CD14-positive monocyte (primary cell): ENCODE results near the gene BCL2. TPM values are rescaled to one million over a fixed set of nuclear protein-coding genes. Genes with fewer than 3 reads are reported as not detected.
"Not testable (repeated sequence)": the region's sequence is repeated elsewhere in the genome, so short reads cannot be mapped to it uniquely, and the experiment has no call there.

Source experiments
- DNase-seq, 3 donors: peaks; one replicate each; pipeline ENCODE4 v3.0.0-alpha.2; 2011 to 2022
- H2AFZ ChIP-seq: 2 replicates; pipeline ENCODE4 v1.6.0; 2012; ENCODE audit warnings: mild to moderate bottlenecking, low read depth, low read length, inconsistent platforms; ENCODE audit not compliant: insufficient read depth, poor library complexity, severe bottlenecking
- H3K27ac ChIP-seq, 2 donors: 1 replicate in 1 of 2; 2 replicates in 1 of 2; pipeline ENCODE4 v1.5.1; 2012 to 2013; ENCODE audit warnings: low read length in 2 of 2, control low read depth in 1 of 2, inconsistent platforms in 1 of 2, low read depth in 1 of 2, mild to moderate bottlenecking in 1 of 2
- H3K27me3 ChIP-seq, 2 donors: one replicate each; pipeline versions ENCODE4 v1.6.0 to v1.6.1; 2011 to 2013; ENCODE audit warnings: low read length in 2 of 2; ENCODE audit not compliant: control insufficient read depth in 2 of 2, insufficient read depth in 2 of 2
- H3K36me3 ChIP-seq, 2 donors: replicated peaks in 1 of 2; 1 replicate in 1 of 2; 2 replicates in 1 of 2; pipeline versions ENCODE4 v1.5.1 to v1.6.1; 2012 to 2013; ENCODE audit warnings: low read length in 2 of 2, control low read depth in 1 of 2, inconsistent platforms in 1 of 2, mild to moderate bottlenecking in 1 of 2; ENCODE audit not compliant: insufficient read depth in 2 of 2, control insufficient read depth in 1 of 2
- H3K4me1 ChIP-seq, 2 donors: 1 replicate in 1 of 2; 2 replicates in 1 of 2; pipeline versions ENCODE4 v1.5.1 to v1.6.1; 2012 to 2013; ENCODE audit warnings: low read length in 2 of 2, control low read depth in 1 of 2, inconsistent platforms in 1 of 2, mild to moderate bottlenecking in 1 of 2, moderate library complexity in 1 of 2; ENCODE audit not compliant: insufficient read depth in 2 of 2, control insufficient read depth in 1 of 2
- H3K4me2 ChIP-seq: replicated peaks from 2 replicates; pipeline ENCODE3; 2012; ENCODE audit warnings: low read length, moderate library complexity, mild to moderate bottlenecking; ENCODE audit not compliant: poor library complexity, severe bottlenecking; ENCODE audit errors: extremely low read depth
- H3K4me3 ChIP-seq, 3 experiments: fragments of 200-600 bp in 1 of 3; sonication (generic) in 1 of 3; replicated peaks in 1 of 3; 1 replicate in 2 of 3; 2 replicates in 1 of 3; pipeline ENCODE4 v1.5.1; 2011 to 2013; ENCODE audit warnings: low read length in 3 of 3, mild to moderate bottlenecking in 3 of 3, control low read depth in 2 of 3, low read depth in 2 of 3, inconsistent platforms in 1 of 3, moderate library complexity in 1 of 3
- H3K79me2 ChIP-seq: 2 replicates; pipeline ENCODE4 v1.6.0; 2012; ENCODE audit warnings: mild to moderate bottlenecking, control low read depth, inconsistent platforms, low read length, moderate library complexity; ENCODE audit not compliant: insufficient read depth
- H3K9ac ChIP-seq: 2 replicates; pipeline ENCODE4 v1.6.0; 2017; ENCODE audit warnings: low read length, mild to moderate bottlenecking; ENCODE audit not compliant: insufficient read depth, poor library complexity, severe bottlenecking
- H3K9me3 ChIP-seq, 2 donors: replicated peaks in 1 of 2; 1 replicate in 1 of 2; 2 replicates in 1 of 2; pipeline versions ENCODE4 v1.5.1 to v1.6.1; 2012 to 2013; ENCODE audit warnings: low read length in 2 of 2, control low read depth in 1 of 2; ENCODE audit not compliant: control insufficient read depth in 1 of 2, insufficient read depth in 1 of 2
- H4K20me1 ChIP-seq: 2 replicates; pipeline ENCODE4 v1.6.0; 2012; ENCODE audit warnings: mild to moderate bottlenecking, low read length, control low read depth, moderate library complexity; ENCODE audit not compliant: insufficient read depth
- H3K27ac Mint-ChIP-seq, 7 donors: one replicate each; pipeline ENCODE4 v1.8.0; 2020; ENCODE audit warnings: mild to moderate bottlenecking in 7 of 7, mixed read lengths in 7 of 7, moderate library complexity in 6 of 7, inconsistent platforms in 2 of 7
- H3K27me3 Mint-ChIP-seq, 3 donors: one replicate each; pipeline ENCODE4 v1.8.0; 2021 to 2022; ENCODE audit warnings: low read depth in 3 of 3, mild to moderate bottlenecking in 3 of 3, mixed read lengths in 3 of 3, moderate library complexity in 3 of 3, inconsistent platforms in 1 of 3
- H3K36me3 Mint-ChIP-seq, 2 donors: one replicate each; pipeline ENCODE4 v1.8.0; 2020; ENCODE audit warnings: mixed read lengths in 2 of 2, inconsistent platforms in 1 of 2, mild to moderate bottlenecking in 1 of 2
- H3K4me1 Mint-ChIP-seq: one replicate; pipeline ENCODE4 v1.8.0; 2020; ENCODE audit warnings: mild to moderate bottlenecking, mixed read lengths
- H3K4me3 Mint-ChIP-seq, 2 donors: one replicate each; pipeline ENCODE4 v1.8.0; 2020; ENCODE audit warnings: mild to moderate bottlenecking in 2 of 2, mixed read lengths in 2 of 2, moderate library complexity in 1 of 2
- H3K9me3 Mint-ChIP-seq, 7 donors: one replicate each; pipeline ENCODE4 v1.8.0; 2020 to 2022; ENCODE audit warnings: mixed read lengths in 7 of 7, mild to moderate bottlenecking in 6 of 7, moderate library complexity in 6 of 7, inconsistent platforms in 2 of 7
- CTCF ChIP-seq: fragments of 200-600 bp; IDR thresholded peaks from one replicate; pipeline ENCODE4 v1.8.0; 2022; ENCODE audit warnings: antibody characterized with exemption, mild to moderate bottlenecking
- WGBS: methylation state at CpG from one replicate; pipeline ENCODE4 v1.1.5; 2013; ENCODE audit warnings: missing lambda C conversion rate; ENCODE audit not compliant: insufficient coverage; 5-methylcytosine and 5-hydroxymethylcytosine counted together
- intact Hi-C, 2 donors: fragments of 100-400 bp; cut with micrococcal nuclease; formaldehyde crosslinking; loops; one replicate each; pipeline versions ENCODE4 v1.15.0 to v1.15.1; 2023
- polyA plus RNA-seq, 3 donors: library from polyadenylated mRNA; depleted of rRNA in 1 of 3; unstranded in 2 of 3; stranded (reverse) in 1 of 3; fragments of 300-500 nt in 2 of 3; fragments of >200 nt in 1 of 3; fragmentation: Illumina TruSeq in 2 of 3; gene quantifications; 1 replicate in 2 of 3; 2 replicates in 1 of 3; pipeline ENCODE4 v1.2.3, GENCODE V29; 2012 to 2021

The BCL2 gene
- polyA plus RNA-seq, 3 donors: 0.58 to 2.5 (median 1.1) TPM

GRCh38 chr18:63365876-63366212 lies 46.3 kb upstream of the BCL2 start:
- Histone ChIP-seq H2AFZ (peak overlapping the region; percentile 87), H4K20me1 (no peaks in the 10 kb centered on the region), H3K4me3 (peak overlapping the region; percentile 59 to 82 (median 71)), H3K36me3 (peaks cover 4 to 11% of the 10 kb centered on the region in 2 donors), H3K9me3 (no peaks in the 10 kb centered on the region), H3K27me3 (peaks cover 0 to 5% of the 10 kb centered on the region in 2 donors), H3K79me2 (peaks cover 7% of the 10 kb centered on the region), H3K4me1 (peaks cover 14 to 22% of the 10 kb centered on the region in 2 donors), H3K9ac (peak overlapping the region; percentile 85), H3K27ac (peak overlapping the region in 1 of 2 donors; percentile 78), H3K4me2 (peak overlapping the region; percentile 95)
- no peak for TF ChIP-seq CTCF
- Mint-ChIP-seq H3K27me3 (peaks cover 5 to 8% (median 6%) of the 10 kb centered on the region in 3 donors), H3K27ac (peak overlapping the region in 6 of 7 donors; percentile 32 to 82 (median 62)), H3K36me3 (peaks cover 11 to 14% of the 10 kb centered on the region in 2 donors), H3K4me1 (peaks cover 25% of the 10 kb centered on the region), H3K9me3 (peaks cover 2 to 6% (median 5%) of the 10 kb centered on the region in 7 donors), H3K4me3 (peak overlapping the region; percentile 84 to 97)
- intact Hi-C loops: loop anchor here (5.0 to 10.0 kb wide), 2 partner anchors 56 to 59 kb away; partner anchors contain the start of gene VPS4B (in 2 of the 2)
- 7% methylated on average over 3 of the region's 12 CpGs for whole genome bisulfite sequencing
- DNase-seq: peak in 1 of 3 donors; percentile 1

- H3K9me3 Mint-ChIP-seq: peaks cover 0 to under 1% (median 0%) of the 10 kb centered on the region in 7 donors
- WGBS: 17% methylated on average over 2 of the region's 2 CpGs
- H3K27me3 Mint-ChIP-seq: peaks cover 5 to 8% (median 6%) of the 10 kb centered on the region in 3 donors
- Histone ChIP-seq H3K79me2 (peaks cover 7% of the 10 kb centered on the region), H3K4me1 (peaks cover 14 to 22% of the 10 kb centered on the region in 2 donors), H4K20me1 (no peaks in the 10 kb centered on the region), H3K4me3 (no peak overlapping the region), H3K4me2 (no peak overlapping the region), H3K9ac (no peak overlapping the region), H3K27me3 (peaks cover 0 to 5% of the 10 kb centered on the region in 2 donors), H3K9me3 (no peaks in the 10 kb centered on the region), H2AFZ (no peak overlapping the region), H3K27ac (no peak overlapping the region), H3K36me3 (peaks cover 14 to 28% of the 10 kb centered on the region in 2 donors)
- H3K4me1 Mint-ChIP-seq: peaks cover 25% of the 10 kb centered on the region
- no peak overlapping the region for H3K27ac Mint-ChIP-seq
- TF ChIP-seq CTCF: no peak
- H3K36me3 Mint-ChIP-seq: peaks cover 19 to 20% of the 10 kb centered on the region in 2 donors
- H3K4me3 Mint-ChIP-seq: no peak overlapping the region
- no peak for DNase-seq
- intact Hi-C loops: loop anchor here in 1 of 2 donors (10.0 kb wide), 1 partner anchor 61 kb away; the partner anchor contains the start of gene VPS4B
Measured at GRCh38 chr18:63363951-63364350, 44.4 kb upstream of the BCL2 start.

GRCh38 chr18:63363420-63363819 lies 43.9 kb upstream of the BCL2 start:
- not testable (repeated sequence) for H3K27ac Mint-ChIP-seq, H4K20me1 ChIP-seq, H3K27me3 ChIP-seq, H2AFZ ChIP-seq, H3K4me3 Mint-ChIP-seq, H3K9me3 Mint-ChIP-seq, H3K9ac ChIP-seq, DNase-seq, H3K27ac ChIP-seq, H3K27me3 Mint-ChIP-seq, H3K9me3 ChIP-seq, H3K79me2 ChIP-seq, H3K4me2 ChIP-seq, H3K4me3 ChIP-seq
- H3K36me3 ChIP-seq: peaks cover 14 to 30% of the 10 kb centered on the region in 2 donors
- WGBS: no CpG with 5 or more reads among the region's 2 CpGs
- intact Hi-C loops: loop anchor here in 1 of 2 donors (10.0 kb wide), 1 partner anchor 61 kb away; the partner anchor contains the start of gene VPS4B
- peaks cover 14 to 22% of the 10 kb centered on the region in 2 donors for H3K4me1 ChIP-seq
- H3K4me1 Mint-ChIP-seq: peaks cover 21% of the 10 kb centered on the region
- peaks cover 19 to 22% of the 10 kb centered on the region in 2 donors for H3K36me3 Mint-ChIP-seq
